Colonic mucosa (tissue), 4 donors: ENCODE results near the gene GPR3. TPM values are rescaled to one million over a fixed set of nuclear protein-coding genes. Genes with fewer than 3 reads are reported as not detected.

Experiments used
- DNase-seq: peaks from one replicate; pipeline ENCODE4 v3.0.0-alpha.2; 2020
- H3K27ac ChIP-seq: fragments of 200-600 bp; one replicate; pipeline ENCODE4 v1.8.0; 2021
- H3K27me3 ChIP-seq: fragments of 200-600 bp; one replicate; pipeline ENCODE4 v1.8.0; 2021
- H3K36me3 ChIP-seq: fragments of 200-600 bp; one replicate; pipeline ENCODE4 v1.8.0; 2021
- H3K4me1 ChIP-seq: fragments of 200-600 bp; one replicate; pipeline ENCODE4 v1.8.0; 2021; ENCODE audit warnings: mild to moderate bottlenecking
- H3K4me3 ChIP-seq: fragments of 200-600 bp; one replicate; pipeline ENCODE4 v1.8.0; 2021
- H3K9ac ChIP-seq, 2 donors: one replicate each; pipeline ENCODE4 v1.7.0; 2013; ENCODE audit warnings: control low read depth in 2 of 2, low read depth in 2 of 2, low read length in 2 of 2
- H3K9me3 ChIP-seq: fragments of 200-600 bp; one replicate; pipeline ENCODE4 v1.8.0; 2021
- intact Hi-C: fragments of 100-400 bp; cut with DNase I; formaldehyde crosslinking; loops from one replicate; pipeline ENCODE4 v1.14.1; 2022
- total RNA-seq, 2 donors: library from RNA; stranded (reverse); fragmentation: NEBNext Ultra II Directional in 1 of 2; extraction: Animal tissue kit (Norgen Biotek cat#: 25700) in 1 of 2; gene quantifications; one replicate each; pipeline ENCODE4 v1.2.1, GENCODE V29; 2021
- TF ChIP-seq, protein P1 (sequence below): fragments of 200-600 bp; IDR thresholded peaks from one replicate; pipeline ENCODE4 v1.8.0; 2022; ENCODE audit warnings: antibody characterized with exemption, mild to moderate bottlenecking
- donor health status: healthy.
- donor health status: DM: no; HTN: no; CAD: no.
- donor health status: DM: no; HTN: no; CAD: no.

Gene GPR3
- total RNA-seq, 2 donors from 2014 or later = 0.32 to 0.49 TPM

GRCh38 chr1:27368869-27369582, 23.4 kb upstream of the GPR3 start:
- H3K27ac ChIP-seq = no peak overlapping the region
- no peak for DNase-seq
- H3K36me3 ChIP-seq = no peaks in the 10 kb centered on the region
- H3K9me3 ChIP-seq = no peaks in the 10 kb centered on the region
- intact Hi-C loops = no loop called here
- no peak overlapping the region for H3K4me3 ChIP-seq
- H3K27me3 ChIP-seq = no peaks in the 10 kb centered on the region
- H3K4me1 ChIP-seq = peaks cover 4% of the 10 kb centered on the region
- TF ChIP-seq, protein P1, sequence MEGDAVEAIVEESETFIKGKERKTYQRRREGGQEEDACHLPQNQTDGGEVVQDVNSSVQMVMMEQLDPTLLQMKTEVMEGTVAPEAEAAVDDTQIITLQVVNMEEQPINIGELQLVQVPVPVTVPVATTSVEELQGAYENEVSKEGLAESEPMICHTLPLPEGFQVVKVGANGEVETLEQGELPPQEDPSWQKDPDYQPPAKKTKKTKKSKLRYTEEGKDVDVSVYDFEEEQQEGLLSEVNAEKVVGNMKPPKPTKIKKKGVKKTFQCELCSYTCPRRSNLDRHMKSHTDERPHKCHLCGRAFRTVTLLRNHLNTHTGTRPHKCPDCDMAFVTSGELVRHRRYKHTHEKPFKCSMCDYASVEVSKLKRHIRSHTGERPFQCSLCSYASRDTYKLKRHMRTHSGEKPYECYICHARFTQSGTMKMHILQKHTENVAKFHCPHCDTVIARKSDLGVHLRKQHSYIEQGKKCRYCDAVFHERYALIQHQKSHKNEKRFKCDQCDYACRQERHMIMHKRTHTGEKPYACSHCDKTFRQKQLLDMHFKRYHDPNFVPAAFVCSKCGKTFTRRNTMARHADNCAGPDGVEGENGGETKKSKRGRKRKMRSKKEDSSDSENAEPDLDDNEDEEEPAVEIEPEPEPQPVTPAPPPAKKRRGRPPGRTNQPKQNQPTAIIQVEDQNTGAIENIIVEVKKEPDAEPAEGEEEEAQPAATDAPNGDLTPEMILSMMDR = no peak
- no peak overlapping the region for H3K9ac ChIP-seq

DNA sequence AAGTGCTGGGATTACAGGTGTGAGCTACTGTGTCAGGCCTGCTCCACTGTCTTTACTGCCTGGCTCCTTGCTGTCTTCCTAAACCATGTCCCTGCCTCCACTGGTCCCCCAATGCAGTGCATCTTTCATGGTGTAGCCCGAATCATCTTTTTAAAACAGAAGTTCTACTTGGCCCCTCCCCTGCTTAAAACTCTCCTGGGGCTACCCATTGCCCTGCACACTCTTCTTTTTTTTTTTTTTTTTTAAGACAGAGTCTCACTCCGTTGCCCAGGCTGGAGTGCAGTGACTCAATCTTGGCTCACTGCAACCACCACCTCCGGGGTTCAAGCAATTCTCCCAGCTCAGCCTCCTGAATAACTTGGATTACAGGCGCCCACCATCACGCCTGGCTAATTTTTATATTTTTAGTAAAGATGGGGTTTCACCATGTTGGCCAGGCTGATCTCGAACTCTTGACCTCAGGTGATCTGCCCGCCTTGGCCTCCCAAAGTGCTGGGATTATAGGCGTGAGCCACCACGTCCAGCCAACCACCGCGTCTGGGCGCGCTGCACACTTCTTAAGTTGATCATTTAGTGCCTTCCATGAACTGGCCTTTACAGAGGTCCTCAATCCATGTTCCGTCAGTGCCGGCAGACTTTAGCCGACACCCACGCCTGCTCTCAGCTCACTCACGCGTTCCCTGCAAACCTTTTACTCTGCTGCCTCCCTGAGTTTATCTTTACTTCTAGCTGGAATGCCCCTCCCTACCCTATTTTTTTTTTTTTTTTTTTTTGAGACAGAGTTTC, 20.2 kb upstream of the GPR3 start:
- H3K27ac ChIP-seq = no peak overlapping the region
- H3K4me3 ChIP-seq = no peak overlapping the region
- DNase-seq = no peak

GRCh38 chr1:27372808-27373690, 19.4 kb upstream of the GPR3 start:
- Histone ChIP-seq H3K27ac (no peak overlapping the region), H3K36me3 (no peaks in the 10 kb centered on the region), H3K27me3 (no peaks in the 10 kb centered on the region), H3K9ac (no peak overlapping the region), H3K4me3 (no peak overlapping the region), H3K4me1 (no peaks in the 10 kb centered on the region), H3K9me3 (no peaks in the 10 kb centered on the region)
- TF ChIP-seq, protein P1 = no peak
- intact Hi-C loops = no loop called here
- no peak for DNase-seq

More for the DNA sequence above, 20.2 kb upstream of the GPR3 start:
- intact Hi-C loops = no loop called here
- H3K27me3 ChIP-seq = no peaks in the 10 kb centered on the region
- no peak overlapping the region for H3K9ac ChIP-seq
- TF ChIP-seq, protein P1 = no peak
- peaks cover under 1% of the 10 kb centered on the region for H3K4me1 ChIP-seq
- H3K9me3 ChIP-seq = no peaks in the 10 kb centered on the region
- H3K36me3 ChIP-seq = no peaks in the 10 kb centered on the region

DNA sequence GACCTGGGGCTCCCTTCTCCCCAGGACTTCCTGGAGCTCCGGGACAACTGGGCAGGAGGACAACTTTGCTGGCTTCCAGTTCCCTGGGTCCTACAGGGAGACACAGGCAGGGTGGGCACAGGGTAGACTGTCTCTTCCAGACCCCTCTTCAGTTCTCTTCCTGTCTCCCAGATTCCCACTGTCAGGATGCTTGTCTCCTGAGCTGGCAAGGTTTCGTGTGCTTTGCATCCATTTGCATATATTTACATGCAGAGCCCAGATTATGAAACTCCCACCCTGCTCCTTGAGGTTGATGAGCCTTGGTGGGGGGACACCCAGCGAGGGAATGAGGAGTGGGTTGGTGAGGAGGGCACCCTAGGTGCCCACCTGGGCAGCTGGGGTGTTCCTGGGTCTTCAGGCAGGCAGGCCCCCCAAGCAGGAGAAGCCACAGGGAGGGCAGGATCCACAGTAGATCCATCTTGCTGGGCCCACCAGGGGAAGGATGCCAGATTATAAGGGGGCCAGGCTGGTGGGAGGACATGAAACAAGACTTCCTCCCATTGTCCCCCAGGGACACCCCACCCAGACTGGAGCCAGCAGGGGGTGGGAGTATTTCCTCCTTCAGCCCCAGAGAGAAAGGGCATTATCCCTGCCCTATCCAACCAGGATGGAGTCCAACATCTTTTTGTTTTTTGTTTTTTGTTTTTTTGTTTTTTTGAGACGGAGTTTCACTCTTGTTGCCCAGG, 17.9 kb upstream of the GPR3 start, which contains the start of gene FCN3:
TSS of gene FCN3 (minus strand) at position 463 of the 725 bp plus-strand sequence. CDS start at position 457, 6 bp downstream.
- TF ChIP-seq, protein P1 = no peak
- H3K27me3 ChIP-seq = no peaks in the 10 kb centered on the region
- no peaks in the 10 kb centered on the region for H3K36me3 ChIP-seq
- H3K4me1 ChIP-seq = no peaks in the 10 kb centered on the region
- no peak within 1 kb of the TSS for H3K4me3 ChIP-seq
- intact Hi-C loops = no loop called here
- H3K27ac ChIP-seq = no peak within 1 kb of the TSS
- no peaks in the 10 kb centered on the region for H3K9me3 ChIP-seq
- no peak for DNase-seq
- no peak within 1 kb of the TSS for H3K9ac ChIP-seq
